Hepatocyte (in vitro differentiated cells): ENCODE data around the gene ATP8A2.

Experiments
- EZH2 ChIP-seq: fragments of 200-600 bp; sonication (generic); IDR thresholded peaks from 2 replicates; pipeline ENCODE4 v1.6.1; 2016; ENCODE audit warnings: antibody characterized with exemption, mild to moderate bottlenecking, borderline replicate concordance
- TF ChIP-seq, protein P1 (sequence below): fragments of 200-600 bp; sonication (generic); IDR thresholded peaks from 2 replicates; pipeline ENCODE4 v1.5.1; 2016; ENCODE audit warnings: antibody characterized with exemption, mild to moderate bottlenecking; ENCODE audit not compliant: poor library complexity

DNA sequence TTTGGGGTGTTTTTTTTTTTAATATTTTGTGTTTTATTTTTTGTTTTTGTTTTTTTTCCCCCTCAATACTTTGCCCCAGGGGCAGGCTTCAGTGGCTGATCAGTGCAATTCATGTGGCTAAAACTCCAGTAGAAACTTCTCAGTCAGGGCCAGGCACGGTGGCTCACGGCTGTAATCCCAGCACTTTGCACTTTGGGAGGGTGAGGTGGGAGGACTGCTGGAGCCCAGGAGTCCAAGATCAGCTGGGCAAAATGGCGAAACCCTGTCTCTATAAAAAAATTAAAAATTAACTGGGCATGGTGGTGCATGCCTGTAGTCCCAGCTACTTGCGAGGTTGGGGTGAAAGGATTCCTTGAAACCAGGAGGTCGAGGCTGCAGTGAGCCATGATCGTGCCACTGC, 17.4 kb upstream of the ATP8A2 start:
- TF ChIP-seq EZH2: no peak
- TF ChIP-seq, protein P1, sequence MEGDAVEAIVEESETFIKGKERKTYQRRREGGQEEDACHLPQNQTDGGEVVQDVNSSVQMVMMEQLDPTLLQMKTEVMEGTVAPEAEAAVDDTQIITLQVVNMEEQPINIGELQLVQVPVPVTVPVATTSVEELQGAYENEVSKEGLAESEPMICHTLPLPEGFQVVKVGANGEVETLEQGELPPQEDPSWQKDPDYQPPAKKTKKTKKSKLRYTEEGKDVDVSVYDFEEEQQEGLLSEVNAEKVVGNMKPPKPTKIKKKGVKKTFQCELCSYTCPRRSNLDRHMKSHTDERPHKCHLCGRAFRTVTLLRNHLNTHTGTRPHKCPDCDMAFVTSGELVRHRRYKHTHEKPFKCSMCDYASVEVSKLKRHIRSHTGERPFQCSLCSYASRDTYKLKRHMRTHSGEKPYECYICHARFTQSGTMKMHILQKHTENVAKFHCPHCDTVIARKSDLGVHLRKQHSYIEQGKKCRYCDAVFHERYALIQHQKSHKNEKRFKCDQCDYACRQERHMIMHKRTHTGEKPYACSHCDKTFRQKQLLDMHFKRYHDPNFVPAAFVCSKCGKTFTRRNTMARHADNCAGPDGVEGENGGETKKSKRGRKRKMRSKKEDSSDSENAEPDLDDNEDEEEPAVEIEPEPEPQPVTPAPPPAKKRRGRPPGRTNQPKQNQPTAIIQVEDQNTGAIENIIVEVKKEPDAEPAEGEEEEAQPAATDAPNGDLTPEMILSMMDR: no peak
